Natural killer cell (primary cell): Measurements from ENCODE around the gene EREG. TPM values are rescaled to one million over a fixed set of nuclear protein-coding genes. Genes with fewer than 3 reads are reported as not detected.

Source experiments
- ATAC-seq, 3 donors: fragments of 150-1000 bp in 2 of 3; fragments of 200-7000 bp in 1 of 3; cut with Tn5 transposase; 1 replicate in 1 of 3; 2 replicates in 2 of 3; pipeline ENCODE4 v1.10.0; 2021; ENCODE audit warnings: mild to moderate bottlenecking in 2 of 3, moderate library complexity in 2 of 3
- DNase-seq, 2 donors: peaks; one replicate each; pipeline versions ENCODE4 v3.0.0 to v3.0.0-alpha.2; 2013 to 2021; ENCODE audit warnings: mixed read lengths in 1 of 2
- H3K27ac ChIP-seq: one replicate; pipeline ENCODE4 v1.5.1; 2013; ENCODE audit warnings: mild to moderate bottlenecking, low read length
- H3K27me3 ChIP-seq: one replicate; pipeline ENCODE4 v1.6.1; 2013; ENCODE audit warnings: low read length; ENCODE audit not compliant: control insufficient read depth, insufficient read depth
- H3K36me3 ChIP-seq: one replicate; pipeline ENCODE4 v1.6.1; 2013; ENCODE audit warnings: low read length; ENCODE audit not compliant: control insufficient read depth, insufficient read depth
- H3K4me1 ChIP-seq: one replicate; pipeline ENCODE4 v1.6.1; 2013; ENCODE audit warnings: low read length; ENCODE audit not compliant: control insufficient read depth, insufficient read depth
- H3K4me3 ChIP-seq: one replicate; pipeline ENCODE4 v1.5.1; 2013; ENCODE audit warnings: low read length
- H3K9me3 ChIP-seq: one replicate; pipeline ENCODE4 v1.6.1; 2013; ENCODE audit warnings: low read length; ENCODE audit not compliant: control insufficient read depth, insufficient read depth
- H3K27ac Mint-ChIP-seq, 2 donors: one replicate each; pipeline ENCODE4 v1.8.0; 2022; ENCODE audit warnings: mild to moderate bottlenecking in 2 of 2, mixed read lengths in 2 of 2, moderate library complexity in 1 of 2
- H3K27me3 Mint-ChIP-seq, 2 donors: one replicate each; pipeline ENCODE4 v1.8.0; 2022; ENCODE audit warnings: low read depth in 2 of 2, mixed read lengths in 2 of 2
- H3K36me3 Mint-ChIP-seq: one replicate; pipeline ENCODE4 v1.8.0; 2022; ENCODE audit warnings: mixed read lengths
- H3K4me1 Mint-ChIP-seq, 2 donors: one replicate each; pipeline ENCODE4 v1.8.0; 2022; ENCODE audit warnings: mixed read lengths in 2 of 2
- H3K4me3 Mint-ChIP-seq: one replicate; pipeline ENCODE4 v1.8.0; 2022; ENCODE audit warnings: mild to moderate bottlenecking, moderate library complexity, mixed read lengths
- H3K9me3 Mint-ChIP-seq, 2 donors: one replicate each; pipeline ENCODE4 v1.8.0; 2022; ENCODE audit warnings: mixed read lengths in 2 of 2
- WGBS: methylation state at CpG from one replicate; pipeline ENCODE4 v1.1.7; 2013; ENCODE audit warnings: missing lambda C conversion rate; ENCODE audit not compliant: insufficient coverage; 5-methylcytosine and 5-hydroxymethylcytosine counted together
- intact Hi-C: fragments of 100-400 bp; cut with micrococcal nuclease; formaldehyde crosslinking; loops from one replicate; pipeline ENCODE4 v1.14.2; 2022
- total RNA-seq, 4 donors: library from RNA; stranded (reverse); fragments of 120-200 nt in 1 of 4; gene quantifications; one replicate each; pipeline versions ENCODE4 v1.2.3 to v1.2.4, GENCODE V29; 2013 to 2022
- TF ChIP-seq, protein P1 (sequence below): fragments of 200-600 bp; IDR thresholded peaks from one replicate; pipeline ENCODE4 v1.8.0; 2022; ENCODE audit warnings: antibody characterized with exemption

The EREG gene
- total RNA-seq, 3 donors from 2014 or later (not counting 1 experiment from before 2014, with no cell fraction given): 2.3 to 23.3 (median 6.4) TPM

DNA sequence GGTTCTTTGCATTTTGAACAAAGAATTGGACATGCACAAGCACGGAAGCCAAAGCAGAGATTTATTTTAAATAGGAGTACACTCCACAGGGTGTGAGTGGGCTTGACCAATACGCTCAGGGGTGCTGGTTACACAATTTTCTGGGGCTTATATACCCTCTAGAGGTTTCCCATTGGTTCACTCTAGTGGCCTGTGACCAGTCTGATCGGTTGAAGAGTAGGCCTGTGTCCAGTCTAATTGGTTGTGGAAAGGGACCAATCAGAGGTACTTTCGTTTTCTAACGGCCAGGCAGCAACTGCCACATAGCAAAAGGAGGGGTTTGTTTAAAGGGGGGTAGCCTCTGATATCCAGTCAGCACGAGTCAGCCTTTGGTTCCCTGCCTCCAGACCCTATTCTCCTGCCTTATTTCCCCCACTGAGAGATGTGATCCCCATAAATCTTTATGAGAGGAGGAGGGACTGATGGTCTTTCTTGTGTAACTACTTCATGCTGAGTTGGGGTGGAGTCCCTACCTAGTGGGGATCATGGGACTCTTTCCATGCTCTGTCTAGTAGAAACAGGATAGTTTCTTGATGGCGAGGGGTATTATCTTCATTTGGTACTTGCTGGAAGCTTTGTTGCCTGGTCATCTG is 68.7 kb downstream of the EREG start:
- no peaks in the 10 kb centered on the region for H3K27me3 Mint-ChIP-seq

DNA sequence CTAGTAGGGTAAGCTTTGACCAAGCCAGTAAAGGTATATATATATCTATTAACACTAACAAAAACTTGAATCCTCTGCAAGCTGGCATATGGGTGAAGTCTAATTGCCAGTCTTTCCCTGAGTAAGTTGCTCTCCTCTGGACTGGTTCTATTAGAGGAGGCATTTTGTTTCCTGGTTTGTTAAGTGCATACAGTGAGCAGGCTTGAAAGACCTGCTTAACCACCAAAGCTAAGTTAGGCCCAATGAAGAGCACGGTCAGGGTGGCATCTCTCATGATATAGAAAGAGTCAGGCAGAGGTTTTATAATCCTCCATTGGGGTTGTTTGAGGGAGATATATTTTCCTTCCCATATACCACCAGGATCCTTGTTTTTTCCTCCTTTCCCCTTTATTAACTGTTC is 70.4 kb downstream of the EREG start:
- no peaks in the 10 kb centered on the region for H3K36me3 Mint-ChIP-seq
- Histone ChIP-seq H3K27ac (no peak overlapping the region), H3K9me3 (no peaks in the 10 kb centered on the region), H3K36me3 (no peaks in the 10 kb centered on the region), H3K27me3 (no peaks in the 10 kb centered on the region), H3K4me3 (no peak overlapping the region), H3K4me1 (peaks cover 9% of the 10 kb centered on the region)
- TF ChIP-seq, protein P1, sequence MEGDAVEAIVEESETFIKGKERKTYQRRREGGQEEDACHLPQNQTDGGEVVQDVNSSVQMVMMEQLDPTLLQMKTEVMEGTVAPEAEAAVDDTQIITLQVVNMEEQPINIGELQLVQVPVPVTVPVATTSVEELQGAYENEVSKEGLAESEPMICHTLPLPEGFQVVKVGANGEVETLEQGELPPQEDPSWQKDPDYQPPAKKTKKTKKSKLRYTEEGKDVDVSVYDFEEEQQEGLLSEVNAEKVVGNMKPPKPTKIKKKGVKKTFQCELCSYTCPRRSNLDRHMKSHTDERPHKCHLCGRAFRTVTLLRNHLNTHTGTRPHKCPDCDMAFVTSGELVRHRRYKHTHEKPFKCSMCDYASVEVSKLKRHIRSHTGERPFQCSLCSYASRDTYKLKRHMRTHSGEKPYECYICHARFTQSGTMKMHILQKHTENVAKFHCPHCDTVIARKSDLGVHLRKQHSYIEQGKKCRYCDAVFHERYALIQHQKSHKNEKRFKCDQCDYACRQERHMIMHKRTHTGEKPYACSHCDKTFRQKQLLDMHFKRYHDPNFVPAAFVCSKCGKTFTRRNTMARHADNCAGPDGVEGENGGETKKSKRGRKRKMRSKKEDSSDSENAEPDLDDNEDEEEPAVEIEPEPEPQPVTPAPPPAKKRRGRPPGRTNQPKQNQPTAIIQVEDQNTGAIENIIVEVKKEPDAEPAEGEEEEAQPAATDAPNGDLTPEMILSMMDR: no peak
- 100% methylated on average over 1 of the region's 1 CpG for WGBS
- H3K9me3 Mint-ChIP-seq: no peaks in the 10 kb centered on the region
- peaks cover 0 to 8% of the 10 kb centered on the region in 2 donors for H3K4me1 Mint-ChIP-seq
- no peak overlapping the region for H3K27ac Mint-ChIP-seq
- H3K4me3 Mint-ChIP-seq: no peak overlapping the region
- H3K27me3 Mint-ChIP-seq: no peaks in the 10 kb centered on the region
- DNase-seq: no peak
- intact Hi-C loops: no loop called here
- ATAC-seq: no peak

More for the DNA sequence above, 68.7 kb downstream of the EREG start:
- 83% methylated on average over 7 of the region's 7 CpGs for WGBS
- Mint-ChIP-seq H3K27ac (no peak overlapping the region), H3K4me1 (peaks cover 4 to 12% of the 10 kb centered on the region in 2 donors), H3K9me3 (no peaks in the 10 kb centered on the region), H3K36me3 (no peaks in the 10 kb centered on the region), H3K4me3 (no peak overlapping the region)
- ATAC-seq: no peak
- Histone ChIP-seq H3K4me1 (peaks cover 9% of the 10 kb centered on the region), H3K4me3 (no peak overlapping the region), H3K27ac (no peak overlapping the region), H3K27me3 (no peaks in the 10 kb centered on the region), H3K9me3 (no peaks in the 10 kb centered on the region), H3K36me3 (no peaks in the 10 kb centered on the region)
- intact Hi-C loops: no loop called here
- DNase-seq: no peak
- TF ChIP-seq, protein P1: no peak

GRCh38 chr4:74437866-74438265 is 72.9 kb downstream of the EREG start:
- Mint-ChIP-seq H3K9me3 (no peaks in the 10 kb centered on the region), H3K36me3 (no peaks in the 10 kb centered on the region), H3K27ac (no peak overlapping the region), H3K4me3 (no peak overlapping the region), H3K27me3 (no peaks in the 10 kb centered on the region), H3K4me1 (no peaks in the 10 kb centered on the region)
- intact Hi-C loops: no loop called here
- TF ChIP-seq, protein P1: no peak
- Histone ChIP-seq H3K36me3 (no peaks in the 10 kb centered on the region), H3K27me3 (no peaks in the 10 kb centered on the region), H3K4me1 (no peaks in the 10 kb centered on the region), H3K27ac (no peak overlapping the region), H3K4me3 (no peak overlapping the region), H3K9me3 (no peaks in the 10 kb centered on the region)
- WGBS: 93% methylated on average over 3 of the region's 3 CpGs
- ATAC-seq: no peak
- no peak for DNase-seq

Other genes with a start within 250 kb of the EREG start
- 10 to 100 TPM in 2 of 3 donors, 1 to 10 TPM in 1; 9.5 to 11.7 (median 10.4) TPM for gene MTHFD2L, start 207.0 kb upstream of the EREG start, total RNA-seq
- gene EPGN, start 56.7 kb upstream of the EREG start, total RNA-seq: not detected
- gene AREG, start 80.0 kb downstream of the EREG start, total RNA-seq: 10 to 100 TPM; 11.3 to 47.2 (median 38.2) TPM